Astrocyte of the cerebellum (primary cell): Measurements from ENCODE around the gene BAIAP3.
"Not testable (repeated sequence)": the region's sequence is repeated elsewhere in the genome, so short reads cannot be mapped to it uniquely, and the experiment has no call there.

Source experiments
- DNase-seq: peaks from one replicate; pipeline ENCODE4 v3.0.0-alpha.2; 2011; ENCODE audit warnings: low read depth
- H3K4me3 ChIP-seq: 2 replicates; pipeline ENCODE4 v1.5.1; 2011; ENCODE audit warnings: mild to moderate bottlenecking, low read depth, low read length, moderate library complexity
- in situ Hi-C: cut with HindIII; loops from 2 replicates; pipeline ENCODE4 v1.10.0; 2017; ENCODE audit warnings: low sequenced_read_pairs
- TF ChIP-seq, protein P1 (sequence below): IDR thresholded peaks from 2 replicates; pipeline ENCODE4 v1.5.1; 2012; ENCODE audit warnings: low read length, low read depth, moderate library complexity, mild to moderate bottlenecking; ENCODE audit errors: missing control alignments

The BAIAP3 gene

DNA sequence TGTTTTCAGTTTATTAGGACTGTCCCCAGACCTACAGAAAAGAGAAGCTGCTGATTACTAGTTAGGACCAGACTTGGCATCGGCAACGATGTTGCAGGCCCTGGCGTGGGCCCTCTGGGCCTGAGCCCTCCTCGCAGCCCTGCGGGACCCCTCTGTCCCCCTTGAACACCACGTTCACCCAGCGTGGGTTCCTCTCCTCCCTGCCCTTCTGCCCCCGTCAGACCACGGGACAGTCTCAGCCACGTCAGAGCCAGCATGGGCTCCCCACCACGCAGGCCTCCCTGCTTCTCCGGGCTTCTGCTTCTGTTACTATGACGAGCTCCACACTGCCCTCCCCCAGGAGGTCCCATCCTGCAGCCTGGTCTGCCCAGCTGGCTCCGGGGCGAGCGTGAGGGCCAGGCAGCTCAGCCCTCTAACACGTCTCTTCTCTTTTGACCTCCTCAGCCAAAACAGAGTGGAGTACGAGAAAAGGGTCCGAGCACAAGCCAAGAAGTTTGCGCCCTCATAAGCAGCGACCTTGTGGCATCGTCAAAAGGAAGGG is 9.1 kb upstream of the BAIAP3 start:
- in situ Hi-C loops: no loop called here
- TF ChIP-seq, protein P1, sequence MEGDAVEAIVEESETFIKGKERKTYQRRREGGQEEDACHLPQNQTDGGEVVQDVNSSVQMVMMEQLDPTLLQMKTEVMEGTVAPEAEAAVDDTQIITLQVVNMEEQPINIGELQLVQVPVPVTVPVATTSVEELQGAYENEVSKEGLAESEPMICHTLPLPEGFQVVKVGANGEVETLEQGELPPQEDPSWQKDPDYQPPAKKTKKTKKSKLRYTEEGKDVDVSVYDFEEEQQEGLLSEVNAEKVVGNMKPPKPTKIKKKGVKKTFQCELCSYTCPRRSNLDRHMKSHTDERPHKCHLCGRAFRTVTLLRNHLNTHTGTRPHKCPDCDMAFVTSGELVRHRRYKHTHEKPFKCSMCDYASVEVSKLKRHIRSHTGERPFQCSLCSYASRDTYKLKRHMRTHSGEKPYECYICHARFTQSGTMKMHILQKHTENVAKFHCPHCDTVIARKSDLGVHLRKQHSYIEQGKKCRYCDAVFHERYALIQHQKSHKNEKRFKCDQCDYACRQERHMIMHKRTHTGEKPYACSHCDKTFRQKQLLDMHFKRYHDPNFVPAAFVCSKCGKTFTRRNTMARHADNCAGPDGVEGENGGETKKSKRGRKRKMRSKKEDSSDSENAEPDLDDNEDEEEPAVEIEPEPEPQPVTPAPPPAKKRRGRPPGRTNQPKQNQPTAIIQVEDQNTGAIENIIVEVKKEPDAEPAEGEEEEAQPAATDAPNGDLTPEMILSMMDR: no peak
- no peak for DNase-seq
- H3K4me3 ChIP-seq: no peak overlapping the region

DNA sequence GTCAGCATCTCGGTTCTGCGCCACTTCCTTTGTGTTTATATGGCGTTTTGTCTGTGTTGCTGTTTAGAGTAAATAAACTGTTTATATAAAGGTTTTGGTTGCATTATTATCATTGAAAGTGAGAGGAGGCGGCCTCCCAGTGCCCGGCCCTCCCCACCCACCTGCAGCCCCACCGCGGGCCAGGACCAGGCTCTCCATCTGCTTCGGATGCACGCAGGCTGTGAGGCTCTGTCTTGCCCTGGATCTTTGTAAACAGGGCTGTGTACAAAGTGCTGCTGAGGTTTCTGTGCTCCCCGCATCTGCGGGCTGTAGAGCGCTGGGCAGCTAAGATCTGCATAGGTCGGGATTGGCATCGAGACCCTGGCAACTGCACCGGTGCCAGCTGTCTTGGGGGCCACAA is 8.2 kb upstream of the BAIAP3 start:
- TF ChIP-seq, protein P1: no peak
- in situ Hi-C loops: no loop called here
- no peak overlapping the region for H3K4me3 ChIP-seq
- no peak for DNase-seq

DNA sequence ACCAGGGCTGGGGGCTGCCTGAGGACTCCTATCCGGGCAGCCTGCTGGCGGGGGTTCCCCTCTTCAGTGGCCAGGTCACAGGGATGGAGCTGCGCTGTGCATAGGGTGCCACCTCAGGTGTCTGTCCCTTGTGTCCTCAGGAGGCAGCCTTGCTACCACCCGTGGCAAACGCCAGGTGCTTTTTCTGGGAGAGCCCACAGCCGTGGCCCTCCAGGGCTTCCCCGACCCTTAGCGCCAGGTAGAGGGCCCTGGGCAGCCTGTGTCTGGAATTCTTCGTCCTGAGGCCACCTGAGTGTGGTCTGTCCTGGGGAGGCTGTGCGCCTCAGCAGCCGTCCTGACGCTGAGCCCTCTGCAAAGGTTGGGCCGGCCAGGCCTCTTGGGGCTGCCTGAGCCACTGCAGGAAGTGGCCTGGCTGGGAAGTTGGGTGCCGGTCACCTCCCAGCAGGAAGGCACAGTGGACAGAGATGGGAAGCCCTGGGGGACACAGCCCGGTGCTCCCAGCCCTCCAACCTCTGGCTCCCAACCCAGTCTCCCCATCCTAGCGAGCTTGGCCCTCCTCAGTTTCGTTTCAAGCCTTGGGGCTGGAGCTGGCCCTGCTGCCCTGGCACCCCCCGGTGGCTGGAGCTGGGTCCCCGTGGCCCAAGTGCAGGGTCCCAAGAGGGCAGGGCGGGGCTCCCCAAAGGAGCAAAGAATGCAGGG is 7.6 kb upstream of the BAIAP3 start:
- in situ Hi-C loops: no loop called here
- no peak overlapping the region for H3K4me3 ChIP-seq
- TF ChIP-seq, protein P1: no peak
- no peak for DNase-seq

DNA sequence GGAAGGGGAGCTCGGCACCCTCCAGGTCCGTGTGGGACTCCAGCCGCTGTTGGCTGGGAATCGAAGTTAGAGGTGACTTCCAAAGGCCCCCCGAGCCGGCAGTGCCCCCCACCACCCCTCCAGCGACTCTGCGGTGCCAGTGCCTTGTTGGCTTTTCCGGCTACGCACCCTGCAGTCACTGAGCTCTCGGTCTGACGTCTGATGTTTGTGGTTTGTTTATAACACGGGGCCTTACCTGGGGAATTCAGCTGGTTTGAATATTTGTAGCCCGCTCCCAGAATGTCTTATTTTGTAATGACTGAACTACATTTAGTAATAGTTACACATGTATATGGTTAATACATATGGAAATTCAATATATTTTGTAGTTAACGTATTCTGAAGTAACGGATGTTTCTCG is 7.1 kb upstream of the BAIAP3 start:
- TF ChIP-seq, protein P1: no peak
- no peak for DNase-seq
- no peak overlapping the region for H3K4me3 ChIP-seq
- in situ Hi-C loops: no loop called here

DNA sequence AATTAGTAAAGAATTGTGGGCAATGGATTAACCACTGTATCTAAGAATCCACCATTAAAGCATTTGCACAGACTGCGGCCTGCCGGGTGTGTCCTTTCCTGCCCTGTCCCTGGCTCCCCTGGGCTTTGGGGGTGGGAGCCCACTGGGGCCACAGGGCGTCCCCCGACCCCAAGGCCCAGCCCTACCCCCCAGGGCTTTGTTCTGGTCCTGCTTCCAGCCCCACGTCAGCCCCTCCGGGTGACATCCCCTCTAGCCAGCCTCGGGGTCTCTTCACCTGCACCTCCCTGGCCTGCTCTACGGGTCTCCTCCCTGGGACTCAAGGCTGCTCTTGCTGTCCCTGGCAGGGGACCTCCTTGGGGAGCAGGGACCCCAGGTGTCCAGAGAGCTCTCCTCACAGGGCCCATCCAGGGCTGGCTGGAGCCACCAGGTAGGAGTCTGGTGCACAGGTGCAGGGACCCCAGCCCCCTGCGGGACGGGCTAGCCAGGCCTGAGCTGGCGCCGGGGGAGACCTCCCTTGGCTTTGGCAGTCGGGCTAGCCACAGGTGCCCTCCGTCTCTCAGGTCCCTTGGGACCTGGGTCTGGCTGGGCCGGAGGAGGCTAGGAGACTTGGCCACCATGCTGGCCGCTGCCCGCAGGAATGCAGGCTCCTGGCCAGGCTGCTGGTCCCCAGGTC is 6.4 kb upstream of the BAIAP3 start:
- DNase-seq: no peak
- TF ChIP-seq, protein P1: no peak
- no peak overlapping the region for H3K4me3 ChIP-seq
- in situ Hi-C loops: no loop called here

DNA sequence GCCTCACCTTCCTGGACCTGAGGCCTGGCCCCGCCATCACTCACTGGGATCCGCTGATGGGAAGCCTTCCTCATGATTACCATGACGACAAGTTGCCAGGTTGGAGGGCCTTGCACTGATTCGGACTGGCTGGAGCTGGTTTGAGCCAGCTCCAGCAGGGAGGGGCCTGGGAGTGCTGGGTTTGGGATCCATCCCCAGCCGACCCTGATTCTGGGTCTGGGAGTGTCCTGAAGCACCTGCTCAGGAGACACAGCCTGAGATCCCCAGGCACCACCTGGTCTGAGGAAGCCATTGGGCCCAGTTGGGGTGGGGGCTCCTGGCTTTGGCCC is 5.9 kb upstream of the BAIAP3 start:
- no peak for DNase-seq
- in situ Hi-C loops: no loop called here
- no peak overlapping the region for H3K4me3 ChIP-seq
- TF ChIP-seq, protein P1: no peak

DNA sequence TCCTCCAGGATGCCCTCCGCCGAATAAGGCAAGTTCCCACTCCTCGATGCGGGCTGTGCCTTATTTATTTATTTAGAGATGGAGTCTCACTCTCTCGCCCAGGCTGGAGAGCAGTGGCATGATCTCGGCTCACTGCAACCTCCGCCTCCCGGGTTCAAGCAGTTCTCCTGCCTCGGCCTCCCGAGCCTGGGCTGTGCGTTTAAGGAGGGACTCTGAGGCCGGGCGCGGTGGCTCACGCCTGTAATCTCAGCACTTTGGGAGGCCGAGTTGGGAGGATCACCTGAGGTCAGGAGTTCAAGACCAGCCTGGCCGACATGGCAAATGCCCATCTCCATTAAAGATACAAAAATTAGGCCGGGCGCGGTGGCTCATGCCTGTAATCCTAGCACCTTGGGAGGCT is 5.3 kb upstream of the BAIAP3 start:
- in situ Hi-C loops, H3K4me3 ChIP-seq: not testable (repeated sequence)

DNA sequence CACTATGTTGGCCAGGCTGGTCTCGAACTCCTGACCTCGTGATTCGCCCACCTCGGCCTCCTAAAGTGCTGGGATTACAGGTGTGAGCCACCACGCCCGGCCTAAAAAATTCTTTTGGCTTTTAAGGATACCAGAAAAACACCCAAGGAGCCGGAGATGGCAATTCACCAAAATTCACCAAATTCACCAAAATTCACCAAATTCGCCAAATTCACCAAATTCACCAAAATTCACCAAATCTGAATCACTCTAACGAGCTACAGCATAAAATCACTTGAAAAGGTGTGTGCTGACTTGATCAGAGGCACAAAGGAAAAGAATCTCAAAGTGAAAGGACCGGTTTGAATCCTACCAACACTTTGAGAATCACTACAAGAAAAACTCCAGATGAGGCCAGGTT is 4.5 kb upstream of the BAIAP3 start:
- DNase-seq, in situ Hi-C loops, H3K4me3 ChIP-seq: not testable (repeated sequence)

More for the DNA sequence above, 5.3 kb upstream of the BAIAP3 start:
- DNase-seq: not testable (repeated sequence)
